Stimulated activated CD8-positive, alpha-beta memory T cell treated with anti-CD3 and anti-CD28 coated beads, Interleukin-4, amount 100 ng/mL, for 48 hours (primary cell): ENCODE results near the gene RGP1.
A peak's percentile ranks its signal among the peaks of the same experiment; 100 is the strongest.

Experiments used
- DNase-seq: peaks from one replicate; pipeline ENCODE4 v3.0.0-alpha.2; 2020

The RGP1 gene

DNA sequence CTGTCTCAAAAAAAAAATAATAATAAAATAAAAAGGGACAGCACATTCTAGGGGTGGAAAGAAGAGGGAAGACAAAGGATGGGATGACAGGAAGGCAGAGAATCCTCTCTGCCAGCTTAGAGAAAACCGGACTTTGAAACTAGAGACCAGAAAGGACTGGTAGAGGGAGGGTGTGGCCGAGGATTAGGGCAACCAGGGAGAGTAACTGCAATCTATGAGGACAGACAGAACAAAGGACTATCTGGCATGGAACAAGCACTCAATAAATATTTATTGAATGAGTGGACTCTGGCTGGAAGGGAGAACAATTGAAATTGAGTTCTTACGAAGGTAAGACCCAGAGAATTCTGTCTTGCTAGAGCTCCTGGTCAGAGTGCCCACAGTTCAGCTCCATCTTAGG, 2.5 kb upstream of the RGP1 start:
- no peak for DNase-seq

GRCh38 chr9:35748242-35748857, 737 bp upstream of the RGP1 start:
- no peak for DNase-seq

DNA sequence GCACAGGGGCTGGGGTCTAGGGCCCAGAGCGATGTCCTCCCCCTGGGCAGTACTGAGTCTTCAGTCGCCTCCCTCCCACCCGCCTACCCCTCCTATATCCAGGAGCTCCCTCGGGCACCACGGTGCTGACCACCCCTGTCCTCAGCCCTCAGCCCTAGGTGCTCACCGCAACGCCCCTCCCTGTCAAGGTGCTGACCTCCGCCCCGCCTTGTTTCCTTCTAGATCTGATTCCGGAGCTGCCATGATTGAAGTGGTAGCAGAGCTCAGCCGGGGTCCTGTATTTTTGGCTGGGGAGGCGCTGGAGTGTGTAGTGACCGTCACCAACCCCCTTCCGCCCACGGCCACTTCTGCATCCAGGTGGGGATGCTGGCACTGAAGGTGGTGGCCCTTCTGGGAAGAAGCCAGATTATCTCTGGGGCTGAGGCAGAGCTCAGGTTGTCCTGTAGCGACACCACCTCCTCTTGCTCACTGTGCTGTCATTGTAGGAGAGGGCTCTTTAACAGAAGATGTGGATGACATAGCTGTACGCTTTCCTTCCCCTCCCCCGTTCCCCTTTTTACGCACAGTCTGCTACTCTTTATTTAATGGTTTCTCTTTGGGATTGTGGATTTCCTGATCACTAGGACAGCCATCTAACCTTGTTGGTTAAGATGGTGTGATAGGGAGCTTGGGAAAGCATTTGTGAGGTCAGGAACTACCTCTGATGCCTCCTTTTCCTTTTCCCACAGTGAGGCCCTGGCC, 598 bp downstream of the RGP1 start:
- DNase-seq = peak; percentile 64

GRCh38 chr9:35750256-35750531, 1.1 kb downstream of the RGP1 start:
- DNase-seq = no peak

DNA sequence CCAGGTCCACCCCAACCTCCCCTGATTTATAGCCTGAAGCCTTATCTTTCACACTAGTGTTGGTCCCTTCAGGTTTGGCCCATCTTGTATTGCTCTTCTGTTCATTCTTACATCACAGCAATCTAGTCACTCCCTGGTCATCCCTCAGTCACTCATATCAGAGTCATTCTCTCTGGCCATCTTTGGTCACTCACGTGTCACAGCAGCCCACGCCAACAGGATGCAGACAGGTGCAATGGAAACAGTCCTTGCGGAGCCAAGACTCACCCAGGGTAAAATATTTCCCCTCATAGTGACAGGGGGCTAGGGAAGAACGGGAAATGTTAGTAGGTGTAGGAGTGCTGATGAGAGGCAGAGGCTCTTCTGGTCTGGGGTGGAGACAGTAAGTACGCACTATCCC, 4.4 kb downstream of the RGP1 start:
- no peak for DNase-seq

DNA sequence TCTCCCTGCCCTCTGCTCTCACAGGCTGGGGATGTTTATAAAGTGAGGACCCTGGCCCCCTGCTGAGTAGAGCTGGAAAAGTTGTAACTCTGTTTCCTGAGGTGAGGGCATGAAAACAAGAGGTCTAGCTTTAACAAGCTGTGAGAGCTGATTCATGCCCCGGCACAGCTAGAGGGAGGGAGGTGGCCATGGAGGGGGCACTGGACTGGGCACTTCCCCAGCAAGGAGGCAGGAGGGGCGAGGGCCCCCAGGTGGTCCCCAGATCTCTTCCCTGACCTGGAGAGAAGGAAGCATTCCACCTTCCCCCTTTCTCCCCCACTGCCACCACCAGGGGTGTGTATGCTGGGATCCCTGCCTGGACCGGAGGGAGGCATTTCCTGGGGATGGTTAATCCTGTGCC, 5.2 kb downstream of the RGP1 start, which contains the start of gene MSMP:
Gene MSMP, minus strand, starts transcription at position 13 of the 400 bp plus-strand sequence. CDS start 147 bp downstream, outside the sequence.
- no peak for DNase-seq

- no peak for DNase-seq
Measured at GRCh38 chr9:35755071-35755470, 6.0 kb downstream of the RGP1 start.

- DNase-seq = peak; percentile 89
Measured at GRCh38 chr9:35756275-35757225, 7.5 kb downstream of the RGP1 start.

DNA sequence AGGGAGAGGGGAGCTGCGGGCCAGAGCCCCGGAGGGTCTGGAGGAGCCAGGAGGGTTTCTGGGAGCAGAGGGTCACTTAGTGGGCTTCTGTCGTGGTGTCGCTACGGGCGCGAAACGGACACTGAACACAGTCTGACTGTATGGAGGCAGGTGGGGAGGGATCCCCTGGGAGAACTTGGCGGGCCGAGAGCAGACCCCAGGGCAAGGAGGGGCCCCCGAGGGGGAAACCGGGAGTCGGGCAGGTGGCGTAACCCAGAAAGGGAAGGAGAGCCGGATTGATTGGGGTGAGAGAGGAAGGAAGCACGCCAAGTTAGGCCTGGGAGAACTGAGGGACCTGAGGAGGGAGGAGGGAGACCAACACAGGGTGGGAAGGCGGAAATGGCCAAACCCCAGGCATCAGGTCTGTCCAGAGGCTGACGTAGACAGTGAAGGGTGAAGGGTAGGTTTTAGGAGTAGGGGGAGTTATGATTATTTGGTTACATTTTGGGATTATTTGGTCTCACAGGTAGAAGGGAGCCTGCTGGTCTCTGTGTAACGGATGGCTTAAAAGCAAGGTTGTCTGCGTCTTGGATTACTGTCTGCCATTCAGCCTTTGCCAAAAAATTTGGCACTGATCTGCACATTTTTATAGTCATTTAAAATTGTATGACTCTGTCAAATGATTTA, 8.3 kb downstream of the RGP1 start:
- DNase-seq = peak; percentile 54

GRCh38 chr9:35757892-35758275, 8.8 kb downstream of the RGP1 start:
- no peak for DNase-seq

DNA sequence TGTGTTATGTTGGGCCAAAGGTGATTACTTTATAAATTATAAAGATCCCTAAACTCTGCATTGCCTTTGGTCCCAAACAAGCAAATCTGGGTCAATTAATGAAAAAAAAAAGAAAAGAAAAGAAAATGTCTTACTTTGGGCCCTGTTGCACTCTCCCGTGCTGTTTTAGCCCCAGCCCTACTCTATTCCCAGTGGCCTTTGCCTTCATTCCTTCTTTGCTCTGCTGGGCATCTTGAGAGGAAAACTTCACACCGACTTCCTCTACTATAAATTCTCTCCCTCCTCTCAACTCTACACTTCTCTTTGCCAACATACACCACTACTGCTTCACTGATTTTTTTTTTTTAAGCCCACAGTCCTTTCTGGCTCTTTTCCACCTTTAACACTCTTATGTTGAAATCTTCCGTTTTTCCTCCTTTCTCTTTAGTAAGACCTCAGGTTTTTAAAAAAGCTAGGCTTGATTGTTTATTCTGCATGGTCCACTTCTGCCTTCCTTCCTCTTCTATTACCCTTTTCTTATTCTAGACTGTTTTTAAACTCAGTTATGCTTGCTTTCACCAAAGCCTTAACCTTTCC, 9.5 kb downstream of the RGP1 start:
- no peak for DNase-seq

- DNase-seq = no peak
Measured at GRCh38 chr9:35759795-35760194, 10.7 kb downstream of the RGP1 start.

DNA sequence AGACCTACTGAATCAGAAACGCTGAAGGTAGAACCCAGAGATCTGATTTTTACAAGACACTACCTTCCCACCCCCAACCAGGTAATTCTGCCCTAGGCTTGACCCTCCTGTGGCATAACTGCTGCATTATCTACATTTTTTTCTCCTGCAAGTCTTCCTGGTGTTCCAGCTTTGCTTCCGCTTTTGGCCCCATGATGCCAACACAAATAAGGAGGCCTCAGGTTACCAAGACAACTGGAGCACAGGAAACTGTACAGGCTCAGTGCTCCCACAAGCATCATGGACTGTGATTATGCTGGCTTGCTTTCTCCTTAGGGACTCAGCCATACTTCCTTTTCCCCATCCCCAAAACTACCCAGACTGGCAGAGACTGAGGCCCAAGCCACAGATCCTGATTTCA, 11.6 kb downstream of the RGP1 start:
- no peak for DNase-seq

- DNase-seq = no peak
Measured at GRCh38 chr9:35763181-35763580, 14.1 kb downstream of the RGP1 start.

DNA sequence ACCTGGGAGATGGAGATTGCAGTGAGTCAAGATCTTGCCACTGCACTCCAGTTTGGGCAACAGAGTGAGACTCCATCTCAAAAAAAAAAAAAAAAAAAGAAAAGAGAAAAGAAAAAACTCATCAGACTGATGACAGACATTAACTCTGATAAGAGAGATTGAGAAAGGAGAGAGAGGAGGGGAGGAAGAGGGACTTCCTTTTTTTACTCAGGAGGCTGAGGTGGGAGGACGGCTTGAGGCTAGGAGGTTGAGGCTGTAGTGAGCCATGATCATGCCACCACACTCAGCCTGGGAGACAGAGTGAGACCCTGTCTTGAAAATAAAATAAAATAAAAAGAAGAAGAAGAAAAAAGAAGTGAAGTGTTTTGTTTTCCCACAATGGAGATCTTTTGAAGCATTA, 14.7 kb downstream of the RGP1 start:
- no peak for DNase-seq

DNA sequence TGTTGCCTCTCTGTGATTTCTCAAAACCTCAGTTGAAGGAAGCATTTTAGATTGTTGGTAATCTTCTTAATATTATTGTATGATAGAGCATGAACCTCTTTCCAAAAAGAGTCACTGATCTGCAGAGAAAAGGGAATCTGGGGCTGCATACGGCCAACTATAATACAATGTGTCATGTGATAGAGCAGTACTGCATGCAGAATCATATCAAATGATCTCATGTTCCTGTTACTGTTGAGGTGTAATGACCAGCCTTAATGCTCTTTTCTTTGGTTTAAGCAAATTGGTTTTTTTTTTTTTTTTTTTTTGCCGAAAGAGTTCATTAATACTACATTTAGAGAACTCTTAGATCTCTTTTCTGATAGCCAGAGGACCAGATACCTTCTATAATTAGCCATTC, 17.9 kb downstream of the RGP1 start:
- DNase-seq = no peak

- DNase-seq = no peak
Measured at GRCh38 chr9:35767458-35767857, 18.4 kb downstream of the RGP1 start.

GRCh38 chr9:35769763-35770162, 20.7 kb downstream of the RGP1 start:
- no peak for DNase-seq

DNA sequence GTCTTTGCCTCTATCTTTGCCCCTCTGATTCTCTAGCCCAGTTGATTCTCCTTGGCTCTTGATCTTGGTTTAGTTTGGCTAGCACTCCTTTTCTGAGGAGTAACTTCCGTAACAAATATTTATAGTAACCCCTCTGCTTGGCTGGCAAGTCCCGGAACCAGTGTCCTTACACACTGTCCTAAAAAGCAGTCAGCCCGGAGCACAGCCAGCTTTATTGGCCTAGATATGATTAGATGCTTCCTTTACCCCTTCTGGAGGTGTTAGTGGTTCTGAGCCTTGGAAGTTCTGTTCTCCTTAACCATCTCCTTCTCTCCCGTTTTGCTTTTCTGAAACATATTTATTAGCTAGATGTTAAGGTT, 22.0 kb downstream of the RGP1 start:
- no peak for DNase-seq

GRCh38 chr9:35771534-35771933, 22.4 kb downstream of the RGP1 start:
- DNase-seq = no peak

- DNase-seq = no peak
Measured at GRCh38 chr9:35771943-35772342, 22.9 kb downstream of the RGP1 start.

GRCh38 chr9:35774907-35775635, 26.0 kb downstream of the RGP1 start:
- DNase-seq = no peak
